WTC11 (cell line): ENCODE measurements around the gene LDLR.

Experiments
- ELF4 ChIP-seq: sonication (generic); formaldehyde crosslinking; IDR thresholded peaks from 2 replicates; pipeline ENCODE4 v1.8.1; 2022; ENCODE audit warnings: low read depth, mild to moderate bottlenecking, moderate library complexity, missing genetic modification reagents
- KAT7 ChIP-seq: sonication (generic); formaldehyde crosslinking; IDR thresholded peaks from 2 replicates; pipeline ENCODE4 v1.8.1; 2023; ENCODE audit warnings: missing genetic modification reagents, mild to moderate bottlenecking, borderline replicate concordance
- NFATC4 ChIP-seq: fragments of 250-450 bp; sonication (Bioruptor Pico); IDR thresholded peaks from 2 replicates; pipeline ENCODE4 v1.9.0; 2021; ENCODE audit warnings: mild to moderate bottlenecking
- ZNF121 ChIP-seq: sonication (generic); formaldehyde crosslinking; IDR thresholded peaks from 2 replicates; pipeline ENCODE4 v1.8.0; 2023; ENCODE audit warnings: missing genetic modification reagents
- TF ChIP-seq, protein P1 (sequence below): sonication (generic); formaldehyde crosslinking; IDR thresholded peaks from 2 replicates; pipeline ENCODE4 v1.8.0; 2022; ENCODE audit warnings: missing genetic modification reagents
- TF ChIP-seq, protein P2 (sequence below): fragments of 200-600 bp; IDR thresholded peaks from 2 replicates; pipeline ENCODE4 v1.8.0; 2022; ENCODE audit warnings: antibody characterized with exemption
- TF ChIP-seq, protein P3 (sequence below): sonication (generic); formaldehyde crosslinking; conservative IDR thresholded peaks from 2 replicates; pipeline ENCODE4 v1.8.1; 2022; ENCODE audit warnings: mild to moderate bottlenecking, missing genetic modification reagents

DNA sequence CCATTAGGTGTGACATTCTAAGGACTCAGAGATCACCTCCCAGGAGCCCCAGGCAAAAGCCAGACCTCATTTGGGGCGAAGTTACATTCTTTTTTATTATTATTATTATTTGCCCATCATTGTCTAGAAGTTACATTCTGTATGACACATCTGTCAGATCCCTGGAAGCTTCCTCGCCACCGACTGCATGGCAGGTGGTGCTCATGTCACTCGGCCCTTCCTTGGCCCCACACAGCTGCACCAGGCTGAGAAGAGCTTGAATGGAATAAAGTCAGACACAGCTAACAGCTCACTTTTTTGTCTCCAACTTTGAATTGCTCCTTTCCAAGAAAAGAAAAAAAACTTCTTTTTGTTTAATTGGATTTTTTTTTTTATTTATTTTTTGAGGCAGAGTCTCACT, 41.4 kb upstream of the LDLR start:
- TF ChIP-seq ELF4 (CRISPR knock-in tag) (no peak), ZNF121 (CRISPR knock-in tag) (no peak), NFATC4 (CRISPR knock-in tag) (no peak), KAT7 (no peak)
- TF ChIP-seq, protein P1, sequence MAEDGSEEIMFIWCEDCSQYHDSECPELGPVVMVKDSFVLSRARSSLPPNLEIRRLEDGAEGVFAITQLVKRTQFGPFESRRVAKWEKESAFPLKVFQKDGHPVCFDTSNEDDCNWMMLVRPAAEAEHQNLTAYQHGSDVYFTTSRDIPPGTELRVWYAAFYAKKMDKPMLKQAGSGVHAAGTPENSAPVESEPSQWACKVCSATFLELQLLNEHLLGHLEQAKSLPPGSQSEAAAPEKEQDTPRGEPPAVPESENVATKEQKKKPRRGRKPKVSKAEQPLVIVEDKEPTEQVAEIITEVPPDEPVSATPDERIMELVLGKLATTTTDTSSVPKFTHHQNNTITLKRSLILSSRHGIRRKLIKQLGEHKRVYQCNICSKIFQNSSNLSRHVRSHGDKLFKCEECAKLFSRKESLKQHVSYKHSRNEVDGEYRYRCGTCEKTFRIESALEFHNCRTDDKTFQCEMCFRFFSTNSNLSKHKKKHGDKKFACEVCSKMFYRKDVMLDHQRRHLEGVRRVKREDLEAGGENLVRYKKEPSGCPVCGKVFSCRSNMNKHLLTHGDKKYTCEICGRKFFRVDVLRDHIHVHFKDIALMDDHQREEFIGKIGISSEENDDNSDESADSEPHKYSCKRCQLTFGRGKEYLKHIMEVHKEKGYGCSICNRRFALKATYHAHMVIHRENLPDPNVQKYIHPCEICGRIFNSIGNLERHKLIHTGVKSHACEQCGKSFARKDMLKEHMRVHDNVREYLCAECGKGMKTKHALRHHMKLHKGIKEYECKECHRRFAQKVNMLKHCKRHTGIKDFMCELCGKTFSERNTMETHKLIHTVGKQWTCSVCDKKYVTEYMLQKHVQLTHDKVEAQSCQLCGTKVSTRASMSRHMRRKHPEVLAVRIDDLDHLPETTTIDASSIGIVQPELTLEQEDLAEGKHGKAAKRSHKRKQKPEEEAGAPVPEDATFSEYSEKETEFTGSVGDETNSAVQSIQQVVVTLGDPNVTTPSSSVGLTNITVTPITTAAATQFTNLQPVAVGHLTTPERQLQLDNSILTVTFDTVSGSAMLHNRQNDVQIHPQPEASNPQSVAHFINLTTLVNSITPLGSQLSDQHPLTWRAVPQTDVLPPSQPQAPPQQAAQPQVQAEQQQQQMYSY (CRISPR knock-in tag): no peak
- TF ChIP-seq, protein P2, sequence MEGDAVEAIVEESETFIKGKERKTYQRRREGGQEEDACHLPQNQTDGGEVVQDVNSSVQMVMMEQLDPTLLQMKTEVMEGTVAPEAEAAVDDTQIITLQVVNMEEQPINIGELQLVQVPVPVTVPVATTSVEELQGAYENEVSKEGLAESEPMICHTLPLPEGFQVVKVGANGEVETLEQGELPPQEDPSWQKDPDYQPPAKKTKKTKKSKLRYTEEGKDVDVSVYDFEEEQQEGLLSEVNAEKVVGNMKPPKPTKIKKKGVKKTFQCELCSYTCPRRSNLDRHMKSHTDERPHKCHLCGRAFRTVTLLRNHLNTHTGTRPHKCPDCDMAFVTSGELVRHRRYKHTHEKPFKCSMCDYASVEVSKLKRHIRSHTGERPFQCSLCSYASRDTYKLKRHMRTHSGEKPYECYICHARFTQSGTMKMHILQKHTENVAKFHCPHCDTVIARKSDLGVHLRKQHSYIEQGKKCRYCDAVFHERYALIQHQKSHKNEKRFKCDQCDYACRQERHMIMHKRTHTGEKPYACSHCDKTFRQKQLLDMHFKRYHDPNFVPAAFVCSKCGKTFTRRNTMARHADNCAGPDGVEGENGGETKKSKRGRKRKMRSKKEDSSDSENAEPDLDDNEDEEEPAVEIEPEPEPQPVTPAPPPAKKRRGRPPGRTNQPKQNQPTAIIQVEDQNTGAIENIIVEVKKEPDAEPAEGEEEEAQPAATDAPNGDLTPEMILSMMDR: no peak
- TF ChIP-seq, protein P3, sequence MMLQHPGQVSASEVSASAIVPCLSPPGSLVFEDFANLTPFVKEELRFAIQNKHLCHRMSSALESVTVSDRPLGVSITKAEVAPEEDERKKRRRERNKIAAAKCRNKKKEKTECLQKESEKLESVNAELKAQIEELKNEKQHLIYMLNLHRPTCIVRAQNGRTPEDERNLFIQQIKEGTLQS (CRISPR knock-in tag): no peak
